ENCODE measurements around the gene ZNF587B. TPM values are rescaled to one million over a fixed set of nuclear protein-coding genes. Genes with fewer than 3 reads are reported as not detected.
"Not testable (repeated sequence)": the region's sequence is repeated elsewhere in the genome, so short reads cannot be mapped to it uniquely, and the experiment has no call there.

ZNF587B gene
- total RNA-seq (10.5 TPM), polyA plus RNA-seq (ENCODE audit: insufficient read depth in 1 of 8, insufficient read length in 8 of 8, low replicate concordance in 1 of 8) (1 to 10 TPM; 3.3 to 6.9 (median 4.3) TPM)
- long read RNA-seq, donor 1, result 0 reads
- long read RNA-seq, donor 2, result 0 reads
- long read RNA-seq, donor 3, partial matches to known transcripts, result 0 of 1 reads
- long read RNA-seq, donor 3, other reads (novel, unspliced or antisense), result 0 of 1 reads
- long read RNA-seq, donor 4, result 0 reads
- long read RNA-seq, donor 5, result 0 reads
- long read RNA-seq, donor 6, result 0 reads
- long read RNA-seq, donor 7, result 0 reads
- long read RNA-seq, donor 8, result 0 reads
- long read RNA-seq, donor 9, result 0 reads
- long read RNA-seq, donor 10, result 0 reads
- long read RNA-seq, donor 11, result 0 reads

- no peaks in the 10 kb centered on the region for H3K36me3 ChIP-seq (ENCODE audit: control insufficient read depth, insufficient read depth, low read length)
- 7% methylated on average over 12 of the region's 22 CpGs for WGBS (ENCODE audit: insufficient coverage)
- no peaks in the 10 kb centered on the region for H3K9me3 ChIP-seq (replicated peaks; ENCODE audit: control insufficient read depth, low read depth, low read length)
- H3K27me3 ChIP-seq (ENCODE audit: control insufficient read depth, insufficient read depth, low read length), result no peaks in the 10 kb centered on the region
- peak; percentile 68 for DNase-seq
- H3K27ac ChIP-seq (ENCODE audit: low read length), result peak within 1 kb of the TSS; percentile 84
- H3K4me1 ChIP-seq (ENCODE audit: control insufficient read depth, insufficient read depth, low read length), result peaks cover 11% of the 10 kb centered on the region
- peak within 1 kb of the TSS; percentile 55 for H3K4me3 ChIP-seq (ENCODE audit: low read length)
Observed at GRCh38 chr19:57830071-57830602, at the start of gene ZNF587B. Gene ZNF587B (plus strand): TSS chr19:57830299. CDS start chr19:57830529, 230 bp downstream.

GRCh38 chr19:57786286-57786685 lies 43.8 kb upstream of the ZNF587B start:
- no peak overlapping the region for H3K4me3 ChIP-seq (ENCODE audit: low read length)
- 89% methylated on average over 33 of the region's 38 CpGs for WGBS (ENCODE audit: insufficient coverage)
- H3K4me1 ChIP-seq (ENCODE audit: control insufficient read depth, insufficient read depth, low read length), result no peaks in the 10 kb centered on the region
- peaks cover 65% of the 10 kb centered on the region for H3K9me3 ChIP-seq (replicated peaks; ENCODE audit: control insufficient read depth, low read depth, low read length)
- peaks cover 24% of the 10 kb centered on the region for H3K36me3 ChIP-seq (ENCODE audit: control insufficient read depth, insufficient read depth, low read length)
- DNase-seq, result no peak
- no peaks in the 10 kb centered on the region for H3K27me3 ChIP-seq (ENCODE audit: control insufficient read depth, insufficient read depth, low read length)
- H3K27ac ChIP-seq (ENCODE audit: low read length), result no peak overlapping the region

- no peak for DNase-seq
- H3K4me3 ChIP-seq (ENCODE audit: low read length), result no peak overlapping the region
- no peaks in the 10 kb centered on the region for H3K27me3 ChIP-seq (ENCODE audit: control insufficient read depth, insufficient read depth, low read length)
- peaks cover 65% of the 10 kb centered on the region for H3K9me3 ChIP-seq (replicated peaks; ENCODE audit: control insufficient read depth, low read depth, low read length)
- H3K4me1 ChIP-seq (ENCODE audit: control insufficient read depth, insufficient read depth, low read length), result no peaks in the 10 kb centered on the region
- 97% methylated on average over 3 of the region's 5 CpGs for WGBS (ENCODE audit: insufficient coverage)
- no peak overlapping the region for H3K27ac ChIP-seq (ENCODE audit: low read length)
- H3K36me3 ChIP-seq (ENCODE audit: control insufficient read depth, insufficient read depth, low read length), result peaks cover 24% of the 10 kb centered on the region
Observed at GRCh38 chr19:57786906-57787305, 43.2 kb upstream of the ZNF587B start.

- Histone ChIP-seq H3K4me3 (ENCODE audit: low read length) (no peak overlapping the region), H3K27me3 (ENCODE audit: control insufficient read depth, insufficient read depth, low read length) (no peaks in the 10 kb centered on the region), H3K36me3 (ENCODE audit: control insufficient read depth, insufficient read depth, low read length) (peaks cover 29% of the 10 kb centered on the region), H3K9me3 (replicated peaks; ENCODE audit: control insufficient read depth, low read depth, low read length) (peaks cover 72% of the 10 kb centered on the region), H3K4me1 (ENCODE audit: control insufficient read depth, insufficient read depth, low read length) (no peaks in the 10 kb centered on the region), H3K27ac (ENCODE audit: low read length) (no peak overlapping the region)
- DNase-seq, result no peak
Observed at GRCh38 chr19:57788114-57788692, 41.9 kb upstream of the ZNF587B start.

- no peaks in the 10 kb centered on the region for H3K27me3 ChIP-seq (ENCODE audit: control insufficient read depth, insufficient read depth, low read length)
- no CpG with 5 or more reads among the region's 4 CpGs for WGBS (ENCODE audit: insufficient coverage)
- H3K4me1 ChIP-seq (ENCODE audit: control insufficient read depth, insufficient read depth, low read length), result no peaks in the 10 kb centered on the region
- H3K36me3 ChIP-seq (ENCODE audit: control insufficient read depth, insufficient read depth, low read length), result peaks cover 29% of the 10 kb centered on the region
- no peak overlapping the region for H3K4me3 ChIP-seq (ENCODE audit: low read length)
- no peak for DNase-seq
- H3K9me3 ChIP-seq (replicated peaks; ENCODE audit: control insufficient read depth, low read depth, low read length), result peaks cover 67% of the 10 kb centered on the region
- H3K27ac ChIP-seq (ENCODE audit: low read length), result no peak overlapping the region
Observed at GRCh38 chr19:57789288-57789687, 40.8 kb upstream of the ZNF587B start.

- not testable (repeated sequence) for H3K27ac ChIP-seq (ENCODE audit: low read length); H3K9me3 ChIP-seq (replicated peaks; ENCODE audit: control insufficient read depth, low read depth, low read length); DNase-seq; H3K4me3 ChIP-seq (ENCODE audit: low read length); H3K27me3 ChIP-seq (ENCODE audit: control insufficient read depth, insufficient read depth, low read length); H3K4me1 ChIP-seq (ENCODE audit: control insufficient read depth, insufficient read depth, low read length)
- H3K36me3 ChIP-seq (ENCODE audit: control insufficient read depth, insufficient read depth, low read length), result peaks cover 18% of the 10 kb centered on the region
- no CpG with 5 or more reads among the region's 1 CpG for WGBS (ENCODE audit: insufficient coverage)
Observed at GRCh38 chr19:57796580-57796979, 33.5 kb upstream of the ZNF587B start.

- Histone ChIP-seq H3K9me3 (replicated peaks; ENCODE audit: control insufficient read depth, low read depth, low read length) (no peaks in the 10 kb centered on the region), H3K27ac (ENCODE audit: low read length) (no peak overlapping the region), H3K4me3 (ENCODE audit: low read length) (no peak overlapping the region), H3K27me3 (ENCODE audit: control insufficient read depth, insufficient read depth, low read length) (no peaks in the 10 kb centered on the region), H3K36me3 (ENCODE audit: control insufficient read depth, insufficient read depth, low read length) (peaks cover 5% of the 10 kb centered on the region), H3K4me1 (ENCODE audit: control insufficient read depth, insufficient read depth, low read length) (peaks cover 3% of the 10 kb centered on the region)
- WGBS (ENCODE audit: insufficient coverage), result 17% methylated on average over 1 of the region's 5 CpGs
- no peak for DNase-seq
Observed at GRCh38 chr19:57800696-57801095, 29.4 kb upstream of the ZNF587B start.

GRCh38 chr19:57802269-57802668 lies 27.8 kb upstream of the ZNF587B start:
- no peaks in the 10 kb centered on the region for H3K27me3 ChIP-seq (ENCODE audit: control insufficient read depth, insufficient read depth, low read length)
- no peak for DNase-seq
- no peak overlapping the region for H3K4me3 ChIP-seq (ENCODE audit: low read length)
- H3K4me1 ChIP-seq (ENCODE audit: control insufficient read depth, insufficient read depth, low read length), result peaks cover 3% of the 10 kb centered on the region
- no peak overlapping the region for H3K27ac ChIP-seq (ENCODE audit: low read length)
- H3K36me3 ChIP-seq (ENCODE audit: control insufficient read depth, insufficient read depth, low read length), result peaks cover 3% of the 10 kb centered on the region
- H3K9me3 ChIP-seq (replicated peaks; ENCODE audit: control insufficient read depth, low read depth, low read length), result no peaks in the 10 kb centered on the region
- 81% methylated on average over 4 of the region's 4 CpGs for WGBS (ENCODE audit: insufficient coverage)

GRCh38 chr19:57803265-57803593 lies 26.9 kb upstream of the ZNF587B start:
- H3K4me1 ChIP-seq (ENCODE audit: control insufficient read depth, insufficient read depth, low read length), result peaks cover 3% of the 10 kb centered on the region

GRCh38 chr19:57803594-57804325 lies 26.3 kb upstream of the ZNF587B start:
- H3K9me3 ChIP-seq (replicated peaks; ENCODE audit: control insufficient read depth, low read depth, low read length), result no peaks in the 10 kb centered on the region
- H3K36me3 ChIP-seq (ENCODE audit: control insufficient read depth, insufficient read depth, low read length), result peaks cover 13% of the 10 kb centered on the region
- peak; percentile 58 for DNase-seq
- H3K27me3 ChIP-seq (ENCODE audit: control insufficient read depth, insufficient read depth, low read length), result no peaks in the 10 kb centered on the region
- peak overlapping the region; percentile 56 for H3K4me3 ChIP-seq (ENCODE audit: low read length)
- H3K4me1 ChIP-seq (ENCODE audit: control insufficient read depth, insufficient read depth, low read length), result peaks cover 3% of the 10 kb centered on the region
- 0% methylated on average over 8 of the region's 19 CpGs for WGBS (ENCODE audit: insufficient coverage)
- peak overlapping the region; percentile 89 for H3K27ac ChIP-seq (ENCODE audit: low read length)

More at GRCh38 chr19:57803265-57803593, 26.9 kb upstream of the ZNF587B start:
- Histone ChIP-seq H3K27ac (ENCODE audit: low read length) (peak overlapping the region; percentile 89), H3K9me3 (replicated peaks; ENCODE audit: control insufficient read depth, low read depth, low read length) (no peaks in the 10 kb centered on the region), H3K36me3 (ENCODE audit: control insufficient read depth, insufficient read depth, low read length) (peaks cover 8% of the 10 kb centered on the region), H3K27me3 (ENCODE audit: control insufficient read depth, insufficient read depth, low read length) (no peaks in the 10 kb centered on the region), H3K4me3 (ENCODE audit: low read length) (peak overlapping the region; percentile 56)
- DNase-seq, result no peak
- WGBS (ENCODE audit: insufficient coverage), result 2% methylated on average over 6 of the region's 6 CpGs

Measured in muscle of leg (tissue), 16 donors.